Measurements from ENCODE around the gene LATS2.

The LATS2 gene

GRCh38 chr13:21046203-21046602 lies 15.2 kb downstream of the LATS2 start:
- DNase-seq = no peak

GRCh38 chr13:21045100-21045499 lies 16.3 kb downstream of the LATS2 start:
- peak; percentile 37 to 72 for DNase-seq

DNA sequence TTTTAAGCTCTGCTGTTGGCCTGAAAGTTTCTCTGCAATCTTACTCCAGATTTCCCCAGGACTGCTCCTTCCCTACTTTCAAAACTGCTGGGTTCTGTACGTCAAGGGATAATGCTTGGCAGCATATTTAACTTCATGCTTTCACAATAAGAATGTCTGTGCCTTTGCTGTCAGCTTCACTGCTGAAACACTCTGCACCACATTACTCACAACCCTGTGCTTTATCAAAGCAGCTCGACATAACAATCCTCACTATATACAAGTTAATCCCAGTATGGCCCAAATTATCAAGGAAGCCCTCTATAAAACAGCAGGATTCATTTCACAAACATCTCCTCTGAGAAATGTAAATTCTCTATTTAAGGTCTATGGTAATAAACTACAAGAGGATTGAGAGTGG lies 17.5 kb downstream of the LATS2 start:
- no peak for DNase-seq

DNA sequence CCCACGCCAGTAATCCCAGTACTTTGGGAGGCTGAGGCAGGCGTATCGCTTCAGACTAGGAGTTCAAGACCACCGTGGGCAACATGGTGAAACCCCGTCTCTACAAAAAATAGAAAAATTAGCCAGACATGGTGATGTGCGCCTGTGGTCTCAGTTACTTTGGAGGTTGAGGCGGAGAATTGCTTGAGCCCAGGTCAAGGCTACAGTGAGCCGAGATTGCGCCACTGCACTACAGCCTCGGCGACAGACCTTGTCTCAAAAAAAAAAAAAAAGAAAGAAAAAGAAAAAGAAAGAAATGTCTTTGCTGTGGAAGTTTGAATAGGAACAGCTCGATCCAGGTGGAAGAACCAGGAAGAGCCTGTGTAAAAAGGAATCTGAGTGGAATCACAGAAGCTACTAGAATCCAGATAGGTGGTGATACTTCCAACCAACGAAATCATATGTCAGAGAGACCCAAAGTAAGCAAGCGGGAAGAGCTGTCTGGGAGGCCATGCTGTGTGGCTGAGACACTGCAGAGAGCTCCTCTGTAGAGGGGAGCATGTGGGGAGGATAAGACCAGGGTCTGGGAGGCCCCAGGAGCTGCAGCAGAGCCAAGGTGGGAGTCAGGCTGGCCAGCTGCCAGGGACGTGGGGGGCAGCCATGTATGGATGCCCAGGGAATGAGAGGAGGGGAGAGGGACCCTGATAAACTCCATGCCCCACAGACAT lies 21.1 kb downstream of the LATS2 start:
- no peak for DNase-seq

GRCh38 chr13:21039097-21039800 lies 22.1 kb downstream of the LATS2 start:
- DNase-seq = peak; percentile 16 to 52

- DNase-seq = no peak
Observed at GRCh38 chr13:21037656-21038055, 23.7 kb downstream of the LATS2 start.

DNA sequence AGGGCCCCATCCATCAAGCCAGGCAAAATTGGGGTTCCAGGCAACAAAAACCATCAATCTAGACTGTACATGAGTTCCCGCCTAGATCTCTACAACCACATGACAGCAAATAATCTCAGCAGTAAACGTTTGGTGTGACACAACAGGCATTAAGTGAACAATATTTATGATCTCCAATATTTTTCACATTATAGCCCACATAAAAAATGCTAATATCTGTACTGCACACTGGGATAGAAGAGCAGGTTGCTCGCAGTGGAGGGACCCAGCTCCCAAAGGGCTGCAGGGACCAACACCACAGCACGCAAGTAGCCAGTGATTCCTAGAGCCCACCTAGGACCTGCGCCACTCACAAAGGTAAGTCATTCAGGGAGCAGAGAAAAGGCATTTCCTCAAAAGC lies 25.9 kb downstream of the LATS2 start:
- no peak for DNase-seq

DNA sequence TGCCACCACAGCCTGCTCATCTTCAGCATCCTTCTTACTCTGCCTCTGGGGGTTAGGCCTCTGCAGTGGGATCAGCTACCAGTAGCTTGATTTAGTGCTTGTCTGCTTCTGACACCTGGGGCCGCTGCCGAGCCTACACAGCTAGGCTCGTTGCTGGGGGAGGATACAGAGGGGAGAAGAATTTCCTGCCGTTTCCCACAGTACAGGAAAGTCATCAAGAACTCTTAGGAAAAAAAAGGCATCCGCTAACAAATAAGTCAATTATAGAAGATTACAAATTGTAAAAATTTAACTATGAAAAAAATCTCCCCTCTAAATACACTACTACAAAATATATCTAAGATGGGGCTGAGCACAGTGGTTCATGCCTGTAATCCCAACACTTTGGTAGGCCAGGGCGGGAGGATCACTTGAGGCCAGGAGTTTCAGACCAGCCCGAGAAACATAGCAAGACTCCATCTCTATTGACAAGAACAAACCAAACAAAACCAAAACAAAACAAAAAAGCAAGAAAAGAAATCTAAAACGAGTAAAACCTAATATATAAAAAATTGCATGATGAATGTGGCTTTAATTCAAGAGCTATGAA lies 26.7 kb downstream of the LATS2 start:
- no peak for DNase-seq

- DNase-seq = no peak
Observed at GRCh38 chr13:21033856-21034602, 27.4 kb downstream of the LATS2 start.

- no peak for DNase-seq
Observed at GRCh38 chr13:21033212-21033840, 28.1 kb downstream of the LATS2 start.

- DNase-seq = no peak
Observed at GRCh38 chr13:21032656-21033055, 28.7 kb downstream of the LATS2 start.

GRCh38 chr13:21031594-21032275 lies 29.7 kb downstream of the LATS2 start:
- no peak for DNase-seq

GRCh38 chr13:21025539-21025938 lies 35.8 kb downstream of the LATS2 start:
- DNase-seq = peak; percentile 9 to 12

DNA sequence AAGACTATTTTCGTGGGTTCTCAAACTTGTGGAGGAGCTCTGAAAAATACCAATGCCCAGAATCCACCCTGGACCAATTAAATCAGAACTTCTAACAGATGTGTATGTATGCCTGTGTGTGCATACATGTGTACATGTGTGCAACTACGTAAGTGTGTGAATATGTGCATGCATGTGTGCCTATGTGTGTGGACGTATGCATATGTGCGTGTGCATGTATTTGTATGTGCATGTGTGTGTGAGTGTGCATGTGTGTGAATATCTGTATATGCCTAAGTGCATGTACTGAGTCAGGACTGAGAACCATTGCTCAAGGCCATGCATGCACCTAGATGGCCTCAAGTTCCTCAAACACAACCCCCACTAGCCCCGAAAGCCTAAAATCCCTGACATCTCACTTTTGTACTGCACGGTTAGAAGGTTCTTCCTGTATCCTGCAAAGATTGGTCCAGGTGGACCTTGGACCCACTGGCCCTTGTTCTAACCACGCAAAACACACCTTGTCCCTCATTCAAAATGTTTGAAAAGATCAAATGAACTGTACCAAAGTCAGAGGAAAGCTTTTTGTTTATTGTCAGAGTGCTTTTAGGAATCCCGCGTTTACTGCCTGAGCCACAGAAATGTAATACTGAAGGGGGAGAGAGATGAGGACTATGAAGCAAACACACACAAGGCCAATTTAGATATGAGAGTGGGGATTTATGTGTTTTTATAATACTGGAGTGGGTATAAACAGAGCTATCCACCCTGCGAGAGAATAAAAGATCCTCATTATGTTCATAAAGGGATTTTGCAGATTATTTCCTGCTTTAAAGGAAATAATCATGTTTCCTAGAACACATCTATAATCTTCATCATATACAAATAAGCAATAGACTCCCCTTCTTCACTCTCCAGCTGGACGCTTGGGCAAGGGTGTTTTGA lies 39.1 kb downstream of the LATS2 start:
- peak in 1 of 2 donors; percentile 14 for DNase-seq

GRCh38 chr13:21020581-21020980 lies 40.8 kb downstream of the LATS2 start:
- no peak for DNase-seq

GRCh38 chr13:21020176-21020575 lies 41.2 kb downstream of the LATS2 start:
- no peak for DNase-seq

DNA sequence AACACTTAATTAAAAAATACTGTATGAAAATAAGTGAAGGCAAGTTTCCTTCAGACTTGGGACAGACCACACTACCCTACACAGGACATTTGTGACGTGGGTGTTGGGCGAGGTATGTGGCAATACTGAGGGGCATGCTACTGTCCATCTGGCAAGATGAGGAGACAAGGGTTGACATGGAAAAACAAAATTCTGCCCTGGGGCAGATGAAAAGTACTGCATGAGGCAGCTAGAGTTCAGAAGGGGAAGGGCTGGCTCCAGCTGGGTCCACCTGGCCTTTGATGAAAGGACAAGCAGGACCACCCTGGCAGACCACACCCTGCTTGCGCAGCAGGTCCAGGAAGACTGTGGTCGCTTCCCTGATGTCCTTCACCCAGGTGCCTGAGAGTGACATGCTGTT lies 43.2 kb downstream of the LATS2 start:
- peak in 1 of 2 donors; percentile 6 for DNase-seq

DNA sequence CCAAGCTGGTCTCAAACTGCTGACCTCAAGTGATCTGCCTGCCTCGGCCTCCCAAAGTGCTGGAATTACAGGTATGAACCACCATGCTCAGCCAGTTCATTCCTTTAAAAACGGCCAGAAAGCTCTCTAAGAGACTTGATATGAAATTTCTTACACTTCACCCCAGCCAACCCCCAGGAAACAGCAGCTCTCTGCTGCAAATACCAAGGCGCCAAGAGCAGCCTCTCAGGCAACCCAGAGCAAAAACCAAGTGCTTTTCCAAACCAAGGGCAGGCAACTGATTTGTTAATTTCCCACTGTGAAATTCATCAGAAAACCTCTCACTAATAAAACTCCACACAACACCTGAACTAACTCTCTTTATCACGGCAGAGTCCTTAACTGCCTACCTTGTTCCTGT lies 44.9 kb downstream of the LATS2 start:
- DNase-seq = no peak

DNA sequence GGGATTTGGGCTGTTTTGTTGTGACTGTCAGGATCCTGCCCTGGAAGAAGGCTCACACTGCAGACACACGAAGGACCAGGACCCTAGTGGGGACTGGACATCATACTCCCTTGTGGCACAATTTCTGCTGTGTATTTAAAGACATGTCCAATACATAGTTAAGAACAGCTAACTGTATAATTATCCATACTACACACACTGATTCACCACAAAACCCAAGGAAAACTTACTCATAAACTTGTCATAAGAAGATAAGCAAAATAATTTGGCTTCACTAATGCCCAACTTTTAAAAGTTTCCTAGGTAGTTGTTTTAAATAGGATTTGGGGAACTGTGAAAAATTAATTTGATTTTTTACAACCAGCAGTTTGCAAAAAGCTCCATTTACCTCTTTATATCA lies 46.1 kb downstream of the LATS2 start:
- no peak for DNase-seq

- DNase-seq = no peak
Observed at GRCh38 chr13:21014502-21015170, 46.8 kb downstream of the LATS2 start.

- no peak for DNase-seq
Observed at GRCh38 chr13:21014139-21014501, 47.3 kb downstream of the LATS2 start.
